Body of pancreas (tissue), 4 donors: ENCODE data around the gene SPZ1.

ENCODE experiments used
- POLR2A ChIP-seq, 3 donors: fragments of 450-650 bp; IDR thresholded peaks; one replicate each; pipeline ENCODE4 v1.6.1; 2016; ENCODE audit warnings: antibody characterized with exemption in 3 of 3, mild to moderate bottlenecking in 2 of 3
- TF ChIP-seq, protein P1 (sequence below), 7 experiments: fragments of 450-650 bp in 4 of 7; fragments of 200-600 bp in 3 of 7; sonication (generic) in 3 of 7; IDR thresholded peaks; one replicate each; pipeline ENCODE4 v1.5.1; 2016 to 2019; ENCODE audit warnings: antibody characterized with exemption in 7 of 7

GRCh38 chr5:80337379-80337778, 17.6 kb downstream of the SPZ1 start:
- TF ChIP-seq, protein P1, sequence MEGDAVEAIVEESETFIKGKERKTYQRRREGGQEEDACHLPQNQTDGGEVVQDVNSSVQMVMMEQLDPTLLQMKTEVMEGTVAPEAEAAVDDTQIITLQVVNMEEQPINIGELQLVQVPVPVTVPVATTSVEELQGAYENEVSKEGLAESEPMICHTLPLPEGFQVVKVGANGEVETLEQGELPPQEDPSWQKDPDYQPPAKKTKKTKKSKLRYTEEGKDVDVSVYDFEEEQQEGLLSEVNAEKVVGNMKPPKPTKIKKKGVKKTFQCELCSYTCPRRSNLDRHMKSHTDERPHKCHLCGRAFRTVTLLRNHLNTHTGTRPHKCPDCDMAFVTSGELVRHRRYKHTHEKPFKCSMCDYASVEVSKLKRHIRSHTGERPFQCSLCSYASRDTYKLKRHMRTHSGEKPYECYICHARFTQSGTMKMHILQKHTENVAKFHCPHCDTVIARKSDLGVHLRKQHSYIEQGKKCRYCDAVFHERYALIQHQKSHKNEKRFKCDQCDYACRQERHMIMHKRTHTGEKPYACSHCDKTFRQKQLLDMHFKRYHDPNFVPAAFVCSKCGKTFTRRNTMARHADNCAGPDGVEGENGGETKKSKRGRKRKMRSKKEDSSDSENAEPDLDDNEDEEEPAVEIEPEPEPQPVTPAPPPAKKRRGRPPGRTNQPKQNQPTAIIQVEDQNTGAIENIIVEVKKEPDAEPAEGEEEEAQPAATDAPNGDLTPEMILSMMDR (IDR thresholded peaks at IDR 0.05): no peak
- no peak for TF ChIP-seq POLR2A (IDR thresholded peaks at IDR 0.05)
